WTC11 (cell line): Measurements from ENCODE around the gene MRFAP1.

ENCODE experiments used
- CREM ChIP-seq: sonication (generic); formaldehyde crosslinking; IDR thresholded peaks from 2 replicates; pipeline ENCODE4 v1.8.1; 2022; ENCODE audit warnings: mild to moderate bottlenecking, missing genetic modification reagents, moderate library complexity
- CTCF ChIP-seq: fragments of 200-600 bp; IDR thresholded peaks from 2 replicates; pipeline ENCODE4 v1.8.0; 2022; ENCODE audit warnings: antibody characterized with exemption
- ESRRA ChIP-seq: sonication (generic); formaldehyde crosslinking; IDR thresholded peaks from 2 replicates; pipeline ENCODE4 v1.8.1; 2022; ENCODE audit warnings: mild to moderate bottlenecking, missing genetic modification reagents, borderline replicate concordance
- FOXJ3 ChIP-seq: sonication (generic); formaldehyde crosslinking; IDR thresholded peaks from 2 replicates; pipeline ENCODE4 v1.9.0; 2021; ENCODE audit warnings: missing genetic modification reagents, mild to moderate bottlenecking, borderline replicate concordance
- FOXK1 ChIP-seq: sonication (generic); formaldehyde crosslinking; IDR thresholded peaks from 2 replicates; pipeline ENCODE4 v1.8.0; 2022; ENCODE audit warnings: mild to moderate bottlenecking, moderate library complexity, missing genetic modification reagents
- HMGXB4 ChIP-seq: sonication (generic); formaldehyde crosslinking; IDR thresholded peaks from 2 replicates; pipeline ENCODE4 v1.8.1; 2023; ENCODE audit warnings: mild to moderate bottlenecking, moderate library complexity, missing genetic modification reagents
- SP1 ChIP-seq: sonication (generic); formaldehyde crosslinking; conservative IDR thresholded peaks from 2 replicates; pipeline ENCODE4 v1.8.1; 2022; ENCODE audit warnings: missing genetic modification reagents
- TP53 ChIP-seq: sonication (generic); formaldehyde crosslinking; IDR thresholded peaks from 2 replicates; pipeline ENCODE4 v1.8.1; 2023; ENCODE audit warnings: mild to moderate bottlenecking, missing genetic modification reagents
- USF1 ChIP-seq: sonication (generic); formaldehyde crosslinking; IDR thresholded peaks from 2 replicates; pipeline ENCODE4 v1.8.0; 2022; ENCODE audit warnings: mild to moderate bottlenecking, missing genetic modification reagents
- USF2 ChIP-seq: sonication (generic); formaldehyde crosslinking; IDR thresholded peaks from 2 replicates; pipeline ENCODE4 v1.8.1; 2023; ENCODE audit warnings: mild to moderate bottlenecking, missing genetic modification reagents, moderate library complexity
- ZBTB21 ChIP-seq: sonication (generic); formaldehyde crosslinking; IDR thresholded peaks from 2 replicates; pipeline ENCODE4 v1.8.1; 2023; ENCODE audit warnings: mild to moderate bottlenecking, missing genetic modification reagents, borderline replicate concordance
- ZNF263 ChIP-seq: sonication (generic); formaldehyde crosslinking; IDR thresholded peaks from 2 replicates; pipeline ENCODE4 v1.8.1; 2022; ENCODE audit warnings: low read depth, mild to moderate bottlenecking, moderate library complexity, missing genetic modification reagents
- ZNF317 ChIP-seq: sonication (generic); formaldehyde crosslinking; IDR thresholded peaks from 2 replicates; pipeline ENCODE4 v1.8.1; 2023; ENCODE audit warnings: low read depth, mild to moderate bottlenecking, moderate library complexity, missing genetic modification reagents, borderline replicate concordance

- TF ChIP-seq CTCF (no peak), TP53 (CRISPR knock-in tag) (no peak), USF2 (CRISPR knock-in tag) (no peak), USF1 (CRISPR knock-in tag) (no peak), ZBTB21 (CRISPR knock-in tag) (no peak), SP1 (no peak), ZNF263 (no peak), ESRRA (no peak), FOXK1 (no peak), HMGXB4 (CRISPR knock-in tag) (no peak), CREM (CRISPR knock-in tag) (no peak), FOXJ3 (CRISPR knock-in tag) (no peak), ZNF317 (no peak)
Measured at GRCh38 chr4:6682862-6683590, 42.5 kb downstream of the MRFAP1 start.
